Calu3 (cell line): ENCODE results near the gene NEURL3. TPM values are rescaled to one million over a fixed set of nuclear protein-coding genes. Genes with fewer than 3 reads are reported as not detected.

Source experiments
- BruUV-seq: library from RNA; stranded (reverse); fragments of 400-500 nt; replicated peaks from 2 replicates; lab custom pipeline; 2021; lab: Mats Ljungman, UMichigan
- CTCF ChIA-PET: fragments of 300-600 bp; sonication (Branson Sonifier 250); formaldehyde crosslinking; loops from one replicate; lab custom pipeline; 2022; ENCODE audit warnings: antibody characterized with exemption; lab: Charles Lee
- DNase-seq: peaks from one replicate; pipeline ENCODE4 v3.0.0; 2022
- H3K27ac Mint-ChIP-seq: one replicate; pipeline ENCODE4 v1.8.0; 2022; ENCODE audit warnings: mixed read lengths; ENCODE audit not compliant: unreplicated experiment
- H3K27me3 Mint-ChIP-seq: one replicate; pipeline ENCODE4 v1.8.0; 2022; ENCODE audit warnings: mixed read lengths; ENCODE audit not compliant: unreplicated experiment
- H3K36me3 Mint-ChIP-seq: one replicate; pipeline ENCODE4 v1.8.0; 2022; ENCODE audit warnings: mild to moderate bottlenecking, moderate library complexity, mixed read lengths; ENCODE audit not compliant: insufficient read depth, unreplicated experiment
- H3K4me1 Mint-ChIP-seq: one replicate; pipeline ENCODE4 v1.8.0; 2022; ENCODE audit warnings: mild to moderate bottlenecking, low read depth, mixed read lengths; ENCODE audit not compliant: unreplicated experiment
- H3K4me3 Mint-ChIP-seq: one replicate; pipeline ENCODE4 v1.8.0; 2022; ENCODE audit warnings: mild to moderate bottlenecking, low read depth, moderate library complexity, mixed read lengths; ENCODE audit not compliant: unreplicated experiment
- H3K9me3 Mint-ChIP-seq: one replicate; pipeline ENCODE4 v1.8.0; 2022; ENCODE audit warnings: low read depth, mixed read lengths; ENCODE audit not compliant: unreplicated experiment
- intact Hi-C: fragments of 100-400 bp; cut with micrococcal nuclease; formaldehyde crosslinking; loops from one replicate; pipeline ENCODE4 v1.10.0; 2022; ENCODE audit not compliant: unreplicated experiment
- total RNA-seq: library from RNA; stranded (reverse); gene quantifications from 2 replicates; pipeline ENCODE4 v1.2.3, GENCODE V29; 2022
- TF ChIP-seq, protein P1 (sequence below): fragments of 200-600 bp; IDR thresholded peaks from one replicate; pipeline ENCODE4 v1.8.0; 2022; ENCODE audit warnings: antibody characterized with exemption; ENCODE audit not compliant: unreplicated experiment

NEURL3 gene
- total RNA-seq, 1 experiment from 2014 or later = 18.5 TPM

DNA sequence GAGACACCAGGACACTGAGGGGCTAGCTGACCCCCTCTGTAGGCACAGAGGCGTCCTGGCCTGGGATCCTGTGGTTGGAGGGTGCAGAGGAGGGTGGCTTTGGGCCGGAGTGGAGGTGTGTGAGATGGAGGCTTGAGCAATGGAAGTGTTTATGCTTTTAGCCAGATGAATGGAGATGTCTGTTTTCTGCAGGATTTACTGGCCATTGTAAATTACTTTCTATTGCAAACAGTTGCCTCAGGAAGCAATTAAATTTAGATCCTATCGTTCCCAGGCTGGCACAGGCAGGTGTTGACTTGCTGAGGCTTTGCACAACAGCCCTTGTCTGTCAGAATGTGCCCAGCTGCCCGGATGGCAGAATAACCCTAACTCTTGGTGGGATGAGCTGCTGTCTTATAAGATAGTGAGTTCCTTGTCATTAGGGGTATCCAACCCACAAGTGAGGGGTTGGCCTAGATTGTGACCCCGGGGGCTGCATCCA lies 29.6 kb upstream of the NEURL3 start:
- peaks cover 28% of the 10 kb centered on the region for H3K36me3 Mint-ChIP-seq
- intact Hi-C loops = no loop called here

DNA sequence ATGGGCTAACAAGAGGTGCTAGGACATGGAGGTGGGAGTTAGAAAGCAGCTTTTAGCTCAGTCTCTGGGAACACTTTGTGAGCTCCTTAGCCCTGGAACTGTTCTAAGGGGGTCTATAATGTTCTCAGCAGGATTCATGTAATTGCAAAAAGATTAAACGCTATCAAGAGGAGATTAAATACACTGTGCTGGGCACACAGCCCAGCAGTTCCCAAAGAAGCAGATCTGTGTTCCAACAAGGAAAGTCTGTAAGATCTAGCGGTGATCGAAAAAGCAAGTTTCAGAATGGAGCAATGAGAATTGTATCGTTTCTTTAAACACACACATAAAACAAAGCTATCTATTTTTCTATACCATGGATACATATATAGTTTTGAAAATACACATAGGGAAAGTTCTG lies 29.0 kb upstream of the NEURL3 start:
- Mint-ChIP-seq H3K4me3 (no peak overlapping the region), H3K27ac (no peak overlapping the region), H3K27me3 (no peaks in the 10 kb centered on the region), H3K9me3 (no peaks in the 10 kb centered on the region), H3K36me3 (peaks cover 28% of the 10 kb centered on the region), H3K4me1 (peaks cover 5% of the 10 kb centered on the region)
- CTCF ChIA-PET = interaction anchor here (0.7 kb wide), 1 partner anchor 125 kb away, joined by 3 read pairs; no protein-coding TSS in a partner anchor
- no peak for DNase-seq
- TF ChIP-seq, protein P1, sequence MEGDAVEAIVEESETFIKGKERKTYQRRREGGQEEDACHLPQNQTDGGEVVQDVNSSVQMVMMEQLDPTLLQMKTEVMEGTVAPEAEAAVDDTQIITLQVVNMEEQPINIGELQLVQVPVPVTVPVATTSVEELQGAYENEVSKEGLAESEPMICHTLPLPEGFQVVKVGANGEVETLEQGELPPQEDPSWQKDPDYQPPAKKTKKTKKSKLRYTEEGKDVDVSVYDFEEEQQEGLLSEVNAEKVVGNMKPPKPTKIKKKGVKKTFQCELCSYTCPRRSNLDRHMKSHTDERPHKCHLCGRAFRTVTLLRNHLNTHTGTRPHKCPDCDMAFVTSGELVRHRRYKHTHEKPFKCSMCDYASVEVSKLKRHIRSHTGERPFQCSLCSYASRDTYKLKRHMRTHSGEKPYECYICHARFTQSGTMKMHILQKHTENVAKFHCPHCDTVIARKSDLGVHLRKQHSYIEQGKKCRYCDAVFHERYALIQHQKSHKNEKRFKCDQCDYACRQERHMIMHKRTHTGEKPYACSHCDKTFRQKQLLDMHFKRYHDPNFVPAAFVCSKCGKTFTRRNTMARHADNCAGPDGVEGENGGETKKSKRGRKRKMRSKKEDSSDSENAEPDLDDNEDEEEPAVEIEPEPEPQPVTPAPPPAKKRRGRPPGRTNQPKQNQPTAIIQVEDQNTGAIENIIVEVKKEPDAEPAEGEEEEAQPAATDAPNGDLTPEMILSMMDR = no peak
- no TSS peak for BruUV-seq
- intact Hi-C loops = no loop called here

More for the DNA sequence above, 29.6 kb upstream of the NEURL3 start:
- Mint-ChIP-seq H3K27ac (no peak overlapping the region), H3K9me3 (no peaks in the 10 kb centered on the region), H3K4me1 (peaks cover 5% of the 10 kb centered on the region), H3K4me3 (no peak overlapping the region), H3K27me3 (no peaks in the 10 kb centered on the region)
- DNase-seq = no peak
- TF ChIP-seq, protein P1 = no peak
- BruUV-seq = no TSS peak
- CTCF ChIA-PET = interaction anchor here (0.6 kb wide), 1 partner anchor 110 kb away, joined by 4 read pairs; no protein-coding TSS in a partner anchor

DNA sequence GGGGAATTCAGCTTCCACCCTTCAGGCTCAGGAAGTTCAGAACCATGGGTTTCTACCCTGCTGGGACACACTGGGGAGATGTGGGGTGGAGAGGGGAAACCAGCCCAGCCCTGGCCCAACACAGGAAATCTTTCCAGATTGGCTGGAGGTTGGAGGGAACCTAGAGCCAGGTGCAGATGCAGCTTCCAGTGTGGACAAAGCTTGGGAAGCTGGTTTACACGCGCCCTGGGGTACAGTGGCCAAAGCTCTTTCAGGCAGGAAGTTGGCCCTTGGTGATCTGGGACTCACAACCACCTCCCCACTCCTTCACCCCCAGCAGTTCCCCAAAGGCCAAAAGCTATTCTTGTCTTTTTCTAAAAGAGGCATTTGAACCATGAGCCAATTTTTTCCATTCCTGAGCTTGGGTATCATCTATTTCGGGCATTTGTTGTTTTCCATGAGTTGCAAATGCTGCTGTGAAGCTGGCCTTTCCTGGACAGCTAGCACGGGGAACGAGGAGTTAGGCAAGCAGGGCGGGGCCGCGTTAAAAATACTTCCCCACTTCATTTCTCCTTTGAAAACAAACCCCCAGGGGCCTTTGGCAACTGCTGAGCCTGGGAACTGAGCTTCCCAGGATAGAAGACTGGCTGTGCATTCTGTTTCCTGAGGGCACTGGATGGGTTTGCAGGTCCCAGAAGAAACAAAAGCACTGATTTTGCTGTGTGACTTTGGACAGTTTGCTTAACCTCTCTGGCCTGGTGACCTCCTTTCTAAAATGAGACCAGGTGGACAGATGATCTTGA lies 28.3 kb upstream of the NEURL3 start:
- Mint-ChIP-seq H3K9me3 (no peaks in the 10 kb centered on the region), H3K36me3 (peaks cover 26% of the 10 kb centered on the region), H3K4me3 (no peak overlapping the region), H3K27ac (no peak overlapping the region), H3K27me3 (no peaks in the 10 kb centered on the region), H3K4me1 (peaks cover 5% of the 10 kb centered on the region)
- intact Hi-C loops = no loop called here
- DNase-seq = no peak
- CTCF ChIA-PET = interaction anchor here (0.7 kb wide), 1 partner anchor 124 kb away, joined by 3 read pairs; no protein-coding TSS in a partner anchor
- no TSS peak for BruUV-seq
- TF ChIP-seq, protein P1 = no peak

DNA sequence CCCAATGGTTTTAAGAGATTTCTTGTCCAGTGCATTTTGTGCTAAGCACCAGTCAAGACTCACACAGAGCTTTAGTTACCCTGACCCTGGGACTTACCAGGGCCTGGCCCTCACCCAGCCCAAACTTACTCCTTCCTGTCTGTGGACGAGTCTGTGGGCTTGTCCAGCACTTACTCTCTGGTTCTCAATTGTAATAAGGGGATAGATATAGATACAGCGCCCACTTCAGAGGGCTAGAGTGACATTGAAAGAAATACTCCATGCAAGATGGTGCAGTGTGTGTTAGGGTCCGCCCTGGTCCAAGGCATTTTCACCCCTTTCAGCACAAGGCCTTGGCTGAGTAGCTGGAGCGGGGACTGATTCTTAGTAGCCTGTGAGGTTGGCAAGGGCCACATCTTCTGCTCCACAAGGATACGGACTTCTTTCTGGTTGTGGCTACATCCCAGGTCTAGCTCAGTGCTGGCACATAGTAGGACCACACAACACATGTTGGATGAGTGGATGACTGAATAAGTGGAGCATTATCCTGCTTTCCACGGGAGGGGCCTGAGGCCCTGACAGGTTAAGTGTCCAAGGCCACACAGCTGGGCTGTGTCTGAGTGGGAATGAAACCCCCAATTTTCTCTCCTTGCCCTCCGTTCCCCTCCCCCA lies 27.6 kb upstream of the NEURL3 start:
- H3K4me3 Mint-ChIP-seq = peak overlapping the region; percentile 65
- peaks cover 5% of the 10 kb centered on the region for H3K4me1 Mint-ChIP-seq
- no peaks in the 10 kb centered on the region for H3K9me3 Mint-ChIP-seq
- H3K27me3 Mint-ChIP-seq = no peaks in the 10 kb centered on the region
- DNase-seq = no peak
- CTCF ChIA-PET = no interaction called here
- no peak overlapping the region for H3K27ac Mint-ChIP-seq
- peaks cover 19% of the 10 kb centered on the region for H3K36me3 Mint-ChIP-seq
- TF ChIP-seq, protein P1 = no peak
- no TSS peak for BruUV-seq
- intact Hi-C loops = no loop called here
